Suprapubic skin (tissue), 4 donors: ENCODE data around the gene NUP188. TPM values are rescaled to one million over a fixed set of nuclear protein-coding genes. Genes with fewer than 3 reads are reported as not detected.

Experiments used
- DNase-seq, 2 donors: peaks; one replicate each; pipeline ENCODE4 v3.0.0-alpha.2; 2019; ENCODE audit warnings: low spot score in 2 of 2
- H3K27ac ChIP-seq: fragments of 200-600 bp; sonication (generic); one replicate; pipeline ENCODE4 v1.5.1; 2019
- H3K27me3 ChIP-seq: fragments of 200-600 bp; sonication (generic); one replicate; pipeline ENCODE4 v1.5.1; 2019
- H3K36me3 ChIP-seq: fragments of 200-600 bp; sonication (generic); one replicate; pipeline ENCODE4 v1.5.1; 2019
- H3K4me1 ChIP-seq: fragments of 200-600 bp; sonication (generic); one replicate; pipeline ENCODE4 v1.5.1; 2019
- H3K4me3 ChIP-seq: fragments of 200-600 bp; sonication (generic); one replicate; pipeline ENCODE4 v1.5.1; 2019; ENCODE audit warnings: mild to moderate bottlenecking
- H3K9me3 ChIP-seq: fragments of 200-600 bp; sonication (generic); one replicate; pipeline ENCODE4 v1.5.1; 2019
- CTCF ChIP-seq, 2 donors: fragments of 200-600 bp in 1 of 2; fragments of 450-650 bp in 1 of 2; sonication (generic) in 1 of 2; IDR thresholded peaks; one replicate each; pipeline ENCODE4 v1.5.1; 2016 to 2019; ENCODE audit warnings: antibody characterized with exemption in 2 of 2, mild to moderate bottlenecking in 1 of 2, moderate library complexity in 1 of 2
- EP300 ChIP-seq: sonication (generic); formaldehyde crosslinking; IDR thresholded peaks from one replicate; pipeline ENCODE4 v1.6.1; 2017; ENCODE audit warnings: antibody characterized with exemption
- POLR2A ChIP-seq, 2 donors: fragments of 450-650 bp; IDR thresholded peaks; one replicate each; pipeline ENCODE4 v1.6.1; 2017; ENCODE audit warnings: antibody characterized with exemption in 2 of 2, mild to moderate bottlenecking in 2 of 2, moderate library complexity in 2 of 2
- POLR2AphosphoS5 ChIP-seq, 3 donors: sonication (generic); formaldehyde crosslinking; IDR thresholded peaks; one replicate each; pipeline ENCODE4 v1.6.1; 2017; ENCODE audit warnings: antibody characterized with exemption in 3 of 3
- WGBS: methylation state at CpG from one replicate; pipeline ENCODE4 v1.1.5; 2018; 5-methylcytosine and 5-hydroxymethylcytosine counted together
- total RNA-seq, 4 donors: library from RNA; depleted of rRNA; stranded (reverse); fragments of >200 nt; gene quantifications; one replicate each; pipeline ENCODE4 v1.1.0, GENCODE V29; 2016

The NUP188 gene
- total RNA-seq, 4 donors from 2014 or later: 53.6 to 104 (median 60.6) TPM

GRCh38 chr9:129042016-129042415 is 94.5 kb downstream of the NUP188 start:
- TF ChIP-seq POLR2A (IDR thresholded peaks at IDR 0.05) (no peak), CTCF (IDR thresholded peaks at IDR 0.05) (no peak), POLR2AphosphoS5 (IDR thresholded peaks at IDR 0.05) (no peak), EP300 (no peak)
- Histone ChIP-seq H3K4me1 (peaks cover 18% of the 10 kb centered on the region), H3K9me3 (no peaks in the 10 kb centered on the region), H3K27ac (no peak overlapping the region), H3K4me3 (no peak overlapping the region), H3K36me3 (peaks cover 44% of the 10 kb centered on the region), H3K27me3 (no peaks in the 10 kb centered on the region)
- DNase-seq: no peak
- 88% methylated on average over 16 of the region's 16 CpGs for WGBS

GRCh38 chr9:129052592-129052991 is 105.1 kb downstream of the NUP188 start:
- Histone ChIP-seq H3K27me3 (no peaks in the 10 kb centered on the region), H3K27ac (peak overlapping the region; percentile 67), H3K36me3 (peaks cover 47% of the 10 kb centered on the region), H3K4me3 (no peak overlapping the region), H3K4me1 (no peaks in the 10 kb centered on the region), H3K9me3 (no peaks in the 10 kb centered on the region)
- DNase-seq: peak; percentile 84 to 87
- no peak for TF ChIP-seq EP300
- no peak for TF ChIP-seq POLR2AphosphoS5 (IDR thresholded peaks at IDR 0.05)
- TF ChIP-seq POLR2A (IDR thresholded peaks at IDR 0.05): no peak
- TF ChIP-seq CTCF (IDR thresholded peaks at IDR 0.05): no peak
- 71% methylated on average over 8 of the region's 8 CpGs for WGBS

GRCh38 chr9:129053020-129053419 is 105.5 kb downstream of the NUP188 start:
- WGBS: 82% methylated on average over 6 of the region's 6 CpGs

GRCh38 chr9:129054163-129054851 is 106.8 kb downstream of the NUP188 start:
- no peaks in the 10 kb centered on the region for H3K27me3 ChIP-seq
- TF ChIP-seq CTCF (IDR thresholded peaks at IDR 0.05): no peak
- TF ChIP-seq POLR2A (IDR thresholded peaks at IDR 0.05): no peak
- TF ChIP-seq EP300: no peak
- no peak for TF ChIP-seq POLR2AphosphoS5 (IDR thresholded peaks at IDR 0.05)
- no peaks in the 10 kb centered on the region for H3K4me1 ChIP-seq
- no peak for DNase-seq
- no peak overlapping the region for H3K27ac ChIP-seq
- no peak overlapping the region for H3K4me3 ChIP-seq
- WGBS: 84% methylated on average over 5 of the region's 5 CpGs
- no peaks in the 10 kb centered on the region for H3K9me3 ChIP-seq
- peaks cover 37% of the 10 kb centered on the region for H3K36me3 ChIP-seq

More at GRCh38 chr9:129053020-129053419, 105.5 kb downstream of the NUP188 start:
- H3K4me3 ChIP-seq: no peak overlapping the region
- TF ChIP-seq POLR2A (IDR thresholded peaks at IDR 0.05) (no peak), EP300 (no peak), CTCF (IDR thresholded peaks at IDR 0.05) (no peak), POLR2AphosphoS5 (IDR thresholded peaks at IDR 0.05) (no peak)
- no peaks in the 10 kb centered on the region for H3K27me3 ChIP-seq
- H3K27ac ChIP-seq: peak overlapping the region; percentile 67
- DNase-seq: no peak
- H3K36me3 ChIP-seq: peaks cover 44% of the 10 kb centered on the region
- H3K9me3 ChIP-seq: no peaks in the 10 kb centered on the region
- H3K4me1 ChIP-seq: no peaks in the 10 kb centered on the region

Other genes starting within 250 kb of the NUP188 start
- 1 to 10 TPM; 3.4 to 6.0 (median 4.4) TPM for gene PKN3, start 245.2 kb upstream of the NUP188 start, total RNA-seq
- gene ZDHHC12, start 223.6 kb upstream of the NUP188 start, total RNA-seq: 10 to 100 TPM; 31.5 to 90.5 (median 75.0) TPM
- gene ZER1, start 175.8 kb upstream of the NUP188 start, total RNA-seq: 10 to 100 TPM; 53.7 to 75.3 (median 67.7) TPM
- gene TBC1D13, start 160.4 kb upstream of the NUP188 start, total RNA-seq: 10 to 100 TPM; 11.9 to 27.8 (median 20.0) TPM
- gene ENDOG, start 129.2 kb upstream of the NUP188 start, total RNA-seq: 10 to 100 TPM; 11.5 to 34.0 (median 21.6) TPM
- gene SPOUT1, start 117.9 kb upstream of the NUP188 start, total RNA-seq: 10 to 100 TPM; 44.2 to 97.4 (median 79.4) TPM
- gene KYAT1, start 65.7 kb upstream of the NUP188 start, total RNA-seq: 10 to 100 TPM; 10.6 to 17.1 (median 14.6) TPM
- 100 to 1,000 TPM in 3 of 4 donors, 10 to 100 TPM in 1; 77.3 to 127 (median 108) TPM for gene LRRC8A, start 65.6 kb upstream of the NUP188 start, total RNA-seq
- gene PHYHD1, start 26.7 kb upstream of the NUP188 start, total RNA-seq: 10 to 100 TPM; 39.1 to 73.5 (median 49.5) TPM
- gene DOLK, start 96 bp upstream of the NUP188 start, total RNA-seq: 10 to 100 TPM in 3 of 4 donors, 1 to 10 TPM in 1; 5.2 to 12.7 (median 10.8) TPM
- gene SH3GLB2, start 80.6 kb downstream of the NUP188 start, total RNA-seq: 100 to 1,000 TPM; 193 to 331 (median 258) TPM
- gene MIGA2, start 88.9 kb downstream of the NUP188 start, total RNA-seq: 10 to 100 TPM; 28.3 to 44.3 (median 39.7) TPM
- 10 to 100 TPM in 1 of 4 donors, 1 to 10 TPM in 3; 7.8 to 11.1 (median 9.8) TPM for gene DOLPP1, start 133.4 kb downstream of the NUP188 start, total RNA-seq
- gene CRAT, start 163.1 kb downstream of the NUP188 start, total RNA-seq: 100 to 1,000 TPM in 1 of 4 donors, 10 to 100 TPM in 3; 27.4 to 156 (median 42.8) TPM
- gene PTPA, start 163.7 kb downstream of the NUP188 start, total RNA-seq: 100 to 1,000 TPM in 1 of 4 donors, 10 to 100 TPM in 3; 59.1 to 108 (median 83.8) TPM
- 1 to 10 TPM; 4.3 to 8.2 (median 6.2) TPM for gene IER5L, start 230.6 kb downstream of the NUP188 start, total RNA-seq